SU-DHL-6 (cell line): ENCODE measurements around the gene SIDT2.

Experiments used
- H2AFZ ChIP-seq: fragments of 200-600 bp; sonication (generic); 2 replicates; pipeline ENCODE4 v1.6.1; 2014; ENCODE audit warnings: low read depth, mild to moderate bottlenecking, moderate library complexity, mixed read lengths, antibody characterized with exemption, low read length; ENCODE audit not compliant: severe bottlenecking
- H3F3A ChIP-seq: fragments of 200-600 bp; shearing (Covaris generic); 2 replicates; pipeline ENCODE4 v1.6.0; 2016; ENCODE audit warnings: antibody characterized with exemption, mild to moderate bottlenecking; ENCODE audit not compliant: insufficient read depth
- H3K27ac ChIP-seq: fragments of 200-600 bp; sonication (generic); 2 replicates; pipeline ENCODE4 v1.5.1; 2016; ENCODE audit warnings: low read depth, mild to moderate bottlenecking, low read length, moderate library complexity, mixed read lengths
- H3K27me3 ChIP-seq: fragments of 200-600 bp; sonication (generic), shearing (Covaris generic); 2 replicates; pipeline ENCODE4 v1.6.0; 2014; ENCODE audit warnings: mild to moderate bottlenecking, low read length
- H3K36me3 ChIP-seq: fragments of 200-600 bp; sonication (generic); 2 replicates; pipeline ENCODE4 v1.6.1; 2014; ENCODE audit warnings: mild to moderate bottlenecking, low read length, mixed read lengths
- H3K4me2 ChIP-seq: fragments of 300-600, 200-600 bp; shearing (Covaris generic), sonication (generic); 2 replicates; pipeline ENCODE4 v1.6.0; 2014; ENCODE audit warnings: low read length, low read depth, mild to moderate bottlenecking; ENCODE audit not compliant: poor library complexity, severe bottlenecking
- H3K4me3 ChIP-seq: fragments of 200-600 bp; sonication (generic); 2 replicates; pipeline ENCODE4 v1.5.1; 2014; ENCODE audit warnings: antibody characterized with exemption, low read length, mild to moderate bottlenecking, mixed read lengths; ENCODE audit not compliant: insufficient read depth, poor library complexity, severe bottlenecking
- H3K79me2 ChIP-seq: fragments of 200-600 bp; sonication (generic); 2 replicates; pipeline ENCODE4 v1.6.1; 2014; ENCODE audit warnings: mild to moderate bottlenecking, low read length, moderate library complexity; ENCODE audit not compliant: insufficient read depth
- H3K9ac ChIP-seq: fragments of 200-600 bp; sonication (generic); 2 replicates; pipeline ENCODE4 v1.7.0; 2014; ENCODE audit warnings: mild to moderate bottlenecking, low read length
- H3K9me2 ChIP-seq: fragments of 200-600 bp; sonication (generic); replicated peaks from 2 replicates; pipeline ENCODE4 v1.6.1; 2014; ENCODE audit warnings: low read length; ENCODE audit not compliant: insufficient read depth
- H3K9me3 ChIP-seq: fragments of 200-600 bp; sonication (generic); 2 replicates; pipeline ENCODE4 v1.6.1; 2014; ENCODE audit warnings: low read length, mixed read lengths; ENCODE audit not compliant: insufficient read depth
- H4K20me1 ChIP-seq: fragments of 200-600 bp; sonication (generic); 2 replicates; pipeline ENCODE4 v1.6.1; 2014; ENCODE audit warnings: low read depth, mild to moderate bottlenecking, antibody characterized with exemption, low read length, moderate library complexity, mixed read lengths
- EZH2phosphoT487 ChIP-seq: fragments of 200-600 bp; sonication (generic), shearing (Covaris generic); conservative IDR thresholded peaks from 2 replicates; pipeline ENCODE4 v1.6.1; 2018; ENCODE audit warnings: mild to moderate bottlenecking, antibody characterized with exemption, low read length, moderate library complexity, mixed read lengths
- TF ChIP-seq, protein P1 (sequence below): fragments of 200-600 bp; sonication (generic); IDR thresholded peaks from one replicate; pipeline ENCODE4 v1.5.1; 2017; ENCODE audit warnings: antibody characterized with exemption, mild to moderate bottlenecking, low read length, moderate library complexity; ENCODE audit not compliant: insufficient read depth, poor library complexity, severe bottlenecking

Gene SIDT2

DNA sequence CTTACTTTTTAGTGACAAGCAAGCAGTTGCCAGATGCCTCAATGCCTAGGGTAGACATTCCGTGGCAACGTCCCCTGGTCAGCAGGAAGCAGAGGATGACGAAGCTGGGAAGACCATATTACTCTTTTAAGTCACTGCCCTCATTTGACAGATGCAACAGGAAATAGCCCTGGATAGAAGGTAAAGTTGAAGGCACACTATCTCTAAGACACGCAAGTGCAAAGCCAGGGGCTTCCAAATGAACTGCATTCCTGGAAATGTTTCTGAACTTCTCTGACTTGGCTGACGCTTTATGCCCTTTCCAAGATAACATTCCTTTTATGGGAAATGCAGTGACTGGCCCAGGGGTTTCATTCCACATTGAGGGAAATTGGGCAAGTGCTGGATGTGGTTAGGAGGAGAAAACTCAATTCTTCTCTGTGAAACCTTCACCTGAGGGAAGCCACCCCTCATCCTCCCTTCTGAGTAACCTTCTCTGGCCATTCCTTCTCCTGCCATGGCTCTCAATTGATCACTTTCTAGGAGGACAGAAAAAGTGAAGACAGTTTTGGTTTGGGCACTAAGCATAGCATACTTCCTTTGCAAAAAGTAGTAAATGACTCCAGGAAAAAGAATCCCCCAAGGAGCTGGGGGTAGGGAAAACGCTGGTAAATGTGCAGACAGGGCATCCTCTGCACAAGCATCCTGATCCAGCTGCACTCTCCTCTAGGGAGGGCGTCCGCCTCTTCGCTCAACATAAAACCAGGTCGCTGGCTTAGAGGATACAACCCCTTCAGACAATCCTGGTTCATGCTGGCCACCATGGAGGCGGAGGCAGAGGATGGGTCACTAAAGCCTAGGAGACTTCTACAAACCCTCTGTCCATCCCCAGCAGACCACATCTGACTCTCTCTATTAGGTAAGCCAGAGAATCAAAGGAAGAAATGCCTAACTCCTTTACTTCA, 38.9 kb downstream of the SIDT2 start:
- TF ChIP-seq EZH2phosphoT487 = no peak
- TF ChIP-seq, protein P1, sequence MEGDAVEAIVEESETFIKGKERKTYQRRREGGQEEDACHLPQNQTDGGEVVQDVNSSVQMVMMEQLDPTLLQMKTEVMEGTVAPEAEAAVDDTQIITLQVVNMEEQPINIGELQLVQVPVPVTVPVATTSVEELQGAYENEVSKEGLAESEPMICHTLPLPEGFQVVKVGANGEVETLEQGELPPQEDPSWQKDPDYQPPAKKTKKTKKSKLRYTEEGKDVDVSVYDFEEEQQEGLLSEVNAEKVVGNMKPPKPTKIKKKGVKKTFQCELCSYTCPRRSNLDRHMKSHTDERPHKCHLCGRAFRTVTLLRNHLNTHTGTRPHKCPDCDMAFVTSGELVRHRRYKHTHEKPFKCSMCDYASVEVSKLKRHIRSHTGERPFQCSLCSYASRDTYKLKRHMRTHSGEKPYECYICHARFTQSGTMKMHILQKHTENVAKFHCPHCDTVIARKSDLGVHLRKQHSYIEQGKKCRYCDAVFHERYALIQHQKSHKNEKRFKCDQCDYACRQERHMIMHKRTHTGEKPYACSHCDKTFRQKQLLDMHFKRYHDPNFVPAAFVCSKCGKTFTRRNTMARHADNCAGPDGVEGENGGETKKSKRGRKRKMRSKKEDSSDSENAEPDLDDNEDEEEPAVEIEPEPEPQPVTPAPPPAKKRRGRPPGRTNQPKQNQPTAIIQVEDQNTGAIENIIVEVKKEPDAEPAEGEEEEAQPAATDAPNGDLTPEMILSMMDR = no peak
- H3K9ac ChIP-seq = no peak overlapping the region

GRCh38 chr11:117218133-117218915, 39.8 kb downstream of the SIDT2 start:
- no peak for TF ChIP-seq EZH2phosphoT487
- TF ChIP-seq, protein P1 = no peak
- Histone ChIP-seq H3K27me3 (no peaks in the 10 kb centered on the region), H3K4me3 (no peak overlapping the region), H3K36me3 (no peaks in the 10 kb centered on the region), H4K20me1 (no peaks in the 10 kb centered on the region), H3F3A (no peaks in the 10 kb centered on the region), H3K4me2 (no peak overlapping the region), H3K9me2 (no peaks in the 10 kb centered on the region), H3K9ac (no peak overlapping the region), H2AFZ (no peak overlapping the region), H3K79me2 (no peaks in the 10 kb centered on the region), H3K9me3 (no peaks in the 10 kb centered on the region), H3K27ac (no peak overlapping the region)

More for the DNA sequence above, 38.9 kb downstream of the SIDT2 start:
- H3K4me2 ChIP-seq = no peak overlapping the region
- H3K36me3 ChIP-seq = no peaks in the 10 kb centered on the region
- H4K20me1 ChIP-seq = no peaks in the 10 kb centered on the region
- H2AFZ ChIP-seq = no peak overlapping the region
- no peaks in the 10 kb centered on the region for H3F3A ChIP-seq
- no peaks in the 10 kb centered on the region for H3K9me2 ChIP-seq
- no peak overlapping the region for H3K27ac ChIP-seq
- no peaks in the 10 kb centered on the region for H3K9me3 ChIP-seq
- H3K4me3 ChIP-seq = no peak overlapping the region
- H3K27me3 ChIP-seq = no peaks in the 10 kb centered on the region
- no peaks in the 10 kb centered on the region for H3K79me2 ChIP-seq

GRCh38 chr11:117219001-117219400, 40.5 kb downstream of the SIDT2 start:
- H3K79me2 ChIP-seq = no peaks in the 10 kb centered on the region
- no peaks in the 10 kb centered on the region for H3K9me3 ChIP-seq
- H3K27me3 ChIP-seq = no peaks in the 10 kb centered on the region
- H2AFZ ChIP-seq = no peak overlapping the region
- H3K27ac ChIP-seq = no peak overlapping the region
- TF ChIP-seq, protein P1 = no peak
- TF ChIP-seq EZH2phosphoT487 = no peak
- no peaks in the 10 kb centered on the region for H4K20me1 ChIP-seq
- H3K9me2 ChIP-seq = no peaks in the 10 kb centered on the region
- no peak overlapping the region for H3K4me3 ChIP-seq
- H3K9ac ChIP-seq = no peak overlapping the region
- H3K36me3 ChIP-seq = no peaks in the 10 kb centered on the region
- H3F3A ChIP-seq = no peaks in the 10 kb centered on the region
- no peak overlapping the region for H3K4me2 ChIP-seq
